ENCODE measurements around the gene DDIT4.

DDIT4 gene

GRCh38 chr10:72315611-72316385 is 42.1 kb downstream of the DDIT4 start:
- in situ Hi-C loops (cut with MboI; ENCODE audit: low sequenced_read_pairs): loop anchor here (5.0 kb wide), 1 partner anchor 33 kb away; no protein-coding TSS in a partner anchor

- in situ Hi-C loops (cut with MboI; ENCODE audit: low sequenced_read_pairs): loop anchor here (5.0 kb wide), 1 partner anchor 34 kb away; no protein-coding TSS in a partner anchor
These were observed 42.6 kb downstream of the DDIT4 start for GRCh38 chr10:72316386-72316700.

DNA sequence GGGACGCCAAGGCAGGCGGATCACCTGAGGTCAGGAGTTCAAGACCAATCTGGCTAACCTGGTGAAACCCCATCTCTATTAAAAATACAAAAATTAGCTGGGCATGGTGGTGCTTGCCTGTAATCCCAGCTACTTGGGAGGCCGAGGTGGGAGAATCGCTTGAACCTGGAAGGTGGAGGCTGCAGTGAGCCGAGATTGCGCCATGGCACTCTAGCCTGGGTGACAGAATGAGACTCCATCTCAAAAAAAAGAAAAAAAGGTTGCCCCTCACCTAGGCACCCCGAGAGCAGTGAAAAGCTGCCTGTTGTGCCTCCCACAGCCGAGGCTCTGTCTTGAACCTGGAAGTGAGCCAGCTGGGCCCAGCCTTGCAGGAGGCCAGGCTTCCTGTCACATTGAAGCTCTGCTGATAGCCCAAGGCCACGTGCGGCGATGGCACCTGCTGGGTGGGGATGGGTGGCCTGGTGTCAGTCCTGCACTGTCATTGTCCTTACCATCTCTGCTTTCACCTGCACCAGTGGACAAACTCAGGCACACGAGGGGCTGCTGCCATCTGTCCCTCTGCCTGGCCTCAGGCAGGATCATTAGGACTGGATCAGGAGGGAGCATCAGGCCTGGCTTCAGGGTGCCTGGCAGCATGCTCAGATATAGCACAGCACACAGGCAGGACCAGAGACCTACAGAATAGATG is 43.2 kb downstream of the DDIT4 start:
- in situ Hi-C loops (cut with MboI; ENCODE audit: low sequenced_read_pairs): loop anchor here (5.0 kb wide), 1 partner anchor 35 kb away; no protein-coding TSS in a partner anchor

GRCh38 chr10:72318418-72319262 is 44.9 kb downstream of the DDIT4 start:
- in situ Hi-C loops (cut with MboI; ENCODE audit: low sequenced_read_pairs): loop anchor here (5.0 kb wide), 1 partner anchor 36 kb away; no protein-coding TSS in a partner anchor

DNA sequence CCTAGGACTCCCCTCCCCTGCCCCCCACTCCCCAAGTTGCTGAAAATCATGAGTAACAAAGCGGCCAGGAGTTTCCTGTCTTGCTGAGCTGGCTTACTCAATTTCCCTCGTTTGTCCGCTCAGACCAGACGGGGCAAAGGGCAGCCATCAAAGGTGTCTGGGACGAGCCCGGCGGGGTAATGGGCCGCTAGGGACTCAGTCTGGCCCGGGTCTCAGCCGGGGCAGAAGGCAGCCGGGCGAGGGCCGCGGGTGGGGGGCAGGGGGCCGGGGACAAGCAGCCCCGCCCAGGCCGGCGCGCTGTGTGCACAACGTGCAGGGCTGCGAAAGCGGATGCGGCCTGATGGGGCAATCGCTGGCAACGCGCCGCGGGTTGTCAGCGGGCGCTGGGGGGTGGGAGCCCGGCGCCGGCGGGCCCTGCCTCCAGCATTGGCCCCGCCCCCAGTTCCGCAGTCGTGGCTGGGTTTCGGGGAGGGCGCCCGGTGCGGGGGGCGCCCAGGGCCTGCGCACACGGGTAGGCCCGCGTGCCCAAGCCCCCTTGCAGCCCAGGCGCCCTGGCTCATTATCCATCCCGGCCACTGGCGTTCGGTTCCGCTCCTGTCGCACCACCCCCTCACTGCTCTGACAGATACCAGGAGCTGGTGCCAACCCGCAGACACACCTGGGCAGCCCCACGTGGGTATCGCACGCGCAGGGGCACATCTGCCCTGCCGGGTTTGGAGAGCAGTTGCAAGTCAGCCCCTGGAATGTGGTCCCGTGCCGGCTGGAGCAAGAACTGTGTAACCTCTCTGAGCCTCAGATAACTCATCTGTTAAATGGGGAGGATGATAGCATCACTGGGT is 45.9 kb downstream of the DDIT4 start:
- in situ Hi-C loops (cut with MboI; ENCODE audit: low sequenced_read_pairs): loop anchor here (5.0 kb wide), 1 partner anchor 37 kb away; no protein-coding TSS in a partner anchor

- in situ Hi-C loops (cut with MboI; ENCODE audit: low sequenced_read_pairs): no loop called here
These were observed 47.0 kb downstream of the DDIT4 start for GRCh38 chr10:72320676-72321247.

DNA sequence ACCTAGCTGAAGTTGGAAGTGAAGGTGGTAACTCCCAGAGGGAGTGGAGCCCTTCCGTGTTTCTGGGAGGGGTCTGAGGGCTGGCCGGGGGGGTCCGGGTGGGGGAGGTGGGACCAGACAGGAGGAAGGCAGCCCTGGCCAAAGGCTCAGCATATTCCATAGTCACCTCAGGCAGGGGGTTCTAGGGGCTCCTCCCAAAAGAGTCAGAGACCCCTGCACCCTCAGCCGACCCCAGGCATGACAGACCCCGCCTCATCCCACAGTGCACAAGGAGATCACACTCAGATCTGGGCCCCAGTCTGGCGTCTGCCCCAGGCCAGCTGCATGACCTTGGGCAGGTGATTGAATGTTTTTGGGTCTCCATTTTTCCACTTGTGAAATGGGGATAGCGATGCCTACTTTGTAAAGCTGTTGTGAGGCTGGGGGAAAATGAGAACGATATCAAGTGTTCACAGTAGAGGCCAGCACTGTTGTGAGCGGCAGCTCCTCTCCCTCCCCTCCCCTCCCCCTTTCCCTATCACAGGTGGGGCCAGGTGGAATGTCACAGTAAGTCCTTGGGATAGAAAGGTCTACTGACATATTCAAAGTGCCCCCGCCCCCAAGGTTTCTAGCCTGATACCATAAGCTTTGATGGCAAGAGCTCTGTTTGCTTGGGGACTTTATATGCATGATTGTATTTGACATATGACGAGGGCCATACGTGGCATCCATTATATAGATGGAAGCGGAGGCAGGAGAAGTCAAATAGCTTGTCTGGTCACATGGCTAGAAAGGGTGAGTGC is 47.7 kb downstream of the DDIT4 start:
- in situ Hi-C loops (cut with MboI; ENCODE audit: low sequenced_read_pairs): no loop called here

GRCh38 chr10:72322030-72322279 is 48.2 kb downstream of the DDIT4 start:
- in situ Hi-C loops (cut with MboI; ENCODE audit: low sequenced_read_pairs): no loop called here

DNA sequence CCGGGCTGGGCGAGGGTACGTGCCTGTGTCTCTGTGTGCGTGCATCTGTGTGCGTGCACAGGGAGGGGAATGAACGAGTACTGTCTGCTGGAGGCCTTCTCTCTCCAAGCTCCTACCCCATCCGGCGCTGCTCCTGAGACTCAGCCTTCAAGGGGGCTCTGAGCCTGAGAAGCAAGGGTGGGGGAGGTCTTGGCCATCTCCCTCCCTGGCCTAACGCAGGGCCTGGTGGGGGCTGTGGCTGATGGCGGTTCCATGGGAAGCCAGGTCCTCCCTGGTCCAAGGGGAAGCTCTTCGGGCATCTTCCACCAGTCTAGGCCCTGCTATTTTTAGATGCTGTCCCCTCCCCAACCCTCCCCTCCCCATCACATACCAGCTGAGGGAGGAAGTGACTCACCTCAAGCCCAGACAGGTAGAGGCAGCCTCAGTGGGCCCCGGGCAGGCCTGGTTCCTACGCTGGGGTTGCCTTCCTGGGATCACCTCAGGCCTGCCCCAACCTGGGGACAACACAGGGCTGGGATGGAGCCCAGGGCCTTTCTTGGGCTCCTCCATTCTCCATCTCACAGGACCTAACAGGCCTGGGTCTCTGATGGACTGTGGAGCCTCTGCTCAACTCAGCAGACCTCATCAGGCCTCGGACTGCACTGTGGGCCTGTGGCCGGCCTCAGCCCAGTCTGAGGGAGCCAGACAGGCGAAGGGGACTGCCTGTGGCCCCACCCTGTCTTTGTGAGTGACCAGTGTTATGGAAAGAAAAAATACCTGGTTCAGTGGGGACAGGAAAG is 48.7 kb downstream of the DDIT4 start:
- in situ Hi-C loops (cut with MboI; ENCODE audit: low sequenced_read_pairs): no loop called here

DNA sequence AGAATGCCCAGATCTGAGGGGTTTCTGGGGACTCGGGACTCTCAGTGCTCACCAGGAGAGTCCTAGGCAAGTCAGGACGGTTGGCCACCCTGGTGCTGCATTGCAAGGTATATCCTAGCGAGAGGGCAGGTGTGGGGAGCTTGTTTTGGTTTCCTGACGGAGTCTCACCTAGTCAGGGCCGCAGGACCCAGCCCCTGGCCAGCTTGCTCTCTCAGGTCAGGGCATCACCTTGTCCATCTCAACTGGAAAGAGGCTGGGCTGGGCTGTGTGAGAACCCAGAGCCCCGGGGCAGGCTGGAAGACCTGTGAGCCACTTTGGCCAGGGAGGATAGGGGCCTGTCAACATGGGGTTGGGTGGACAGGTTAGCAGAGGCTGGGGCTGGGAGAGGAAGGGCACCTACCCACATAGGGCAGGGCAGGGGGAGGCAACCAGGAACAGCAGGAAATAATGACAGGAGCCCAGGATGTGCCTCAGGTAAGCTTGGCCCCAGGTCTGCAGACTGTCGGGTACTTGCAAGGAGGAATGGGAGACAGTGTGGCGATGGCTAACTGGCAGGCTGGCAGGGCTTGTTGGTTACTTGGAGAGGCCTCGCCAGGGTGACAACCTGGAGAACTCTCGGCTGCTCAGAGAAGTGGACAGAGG is 49.5 kb downstream of the DDIT4 start:
- in situ Hi-C loops (cut with MboI; ENCODE audit: low sequenced_read_pairs): no loop called here

DNA sequence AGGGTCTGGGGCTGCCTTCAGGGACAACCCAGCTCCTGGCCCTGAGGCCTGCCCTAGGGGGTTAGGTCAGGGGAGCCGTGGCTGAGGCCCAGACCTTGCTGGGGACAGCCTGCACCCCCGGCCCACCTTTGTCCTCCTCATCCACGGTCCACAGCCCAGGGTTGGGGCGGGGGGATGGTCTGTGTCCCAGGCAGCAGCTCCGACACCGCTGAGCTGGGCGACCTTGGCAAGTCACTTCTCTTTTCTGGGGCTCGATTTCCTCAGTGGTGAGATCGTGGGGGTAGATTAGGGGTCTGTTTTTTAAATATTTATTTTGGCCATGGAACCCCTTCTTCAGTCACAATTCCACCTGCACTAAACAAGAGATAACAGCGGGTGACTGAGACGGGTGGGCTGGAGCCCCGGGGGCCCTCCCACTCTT is 50.1 kb downstream of the DDIT4 start:
- in situ Hi-C loops (cut with MboI; ENCODE audit: low sequenced_read_pairs): no loop called here

Measured in HL-60/S4 treated with retinoic acid at 250 ng/mL for 4 days and 3 days (cell line).